GM23338 (cell line): ENCODE data around the gene RAD51B. TPM values are rescaled to one million over a fixed set of nuclear protein-coding genes. Genes with fewer than 3 reads are reported as not detected.

Source experiments
- ATAC-seq: fragments of 200-7000 bp; cut with Tn5 transposase; 3 replicates; pipeline ENCODE4 v1.9.1; 2020
- DNase-seq: peaks from one replicate; pipeline ENCODE4 v3.0.0-alpha.2; 2015; ENCODE audit warnings: low spot score
- H2AFZ ChIP-seq: fragments of 200-600 bp; sonication (generic); 2 replicates; pipeline ENCODE4 v1.8.0; 2016; ENCODE audit warnings: antibody characterized with exemption, mild to moderate bottlenecking, moderate library complexity
- H3F3A ChIP-seq: fragments of 200-600 bp; sonication (generic); replicated peaks from 2 replicates; pipeline ENCODE4 v1.8.0; 2017; ENCODE audit warnings: antibody characterized with exemption, mixed run types, low read depth
- H3K27ac ChIP-seq: fragments of 200-600 bp; sonication (generic); 2 replicates; pipeline ENCODE4 v1.6.1; 2016; ENCODE audit warnings: low read depth
- H3K27me3 ChIP-seq: fragments of 200-600 bp; sonication (generic); 2 replicates; pipeline ENCODE4 v1.8.0; 2016; ENCODE audit warnings: mild to moderate bottlenecking, mixed run types, moderate library complexity; ENCODE audit not compliant: insufficient read depth
- H3K36me3 ChIP-seq: fragments of 200-600 bp; sonication (generic); 2 replicates; pipeline ENCODE4 v1.8.0; 2016; ENCODE audit warnings: mild to moderate bottlenecking; ENCODE audit not compliant: insufficient read depth
- H3K4me1 ChIP-seq: fragments of 200-600 bp; sonication (generic); 2 replicates; pipeline ENCODE4 v1.8.0; 2016; ENCODE audit warnings: mild to moderate bottlenecking, moderate library complexity; ENCODE audit not compliant: insufficient read depth
- H3K4me2 ChIP-seq: fragments of 200-600 bp; sonication (generic); 2 replicates; pipeline ENCODE4 v1.7.1; 2017; ENCODE audit warnings: mixed run types
- H3K4me3 ChIP-seq: fragments of 200-600 bp; sonication (generic); 2 replicates; pipeline ENCODE4 v1.6.1; 2016; ENCODE audit warnings: mixed run types
- H3K79me2 ChIP-seq: fragments of 200-600 bp; sonication (generic); replicated peaks from 2 replicates; pipeline ENCODE4 v1.8.0; 2017; ENCODE audit warnings: mild to moderate bottlenecking; ENCODE audit not compliant: insufficient read depth
- H3K9me2 ChIP-seq: fragments of 200-600 bp; sonication (generic); 2 replicates; pipeline ENCODE4 v1.8.0; 2017; ENCODE audit not compliant: insufficient read depth
- H4K20me1 ChIP-seq: fragments of 200-600 bp; sonication (generic); replicated peaks from 2 replicates; pipeline ENCODE4 v1.8.0; 2017; ENCODE audit warnings: mild to moderate bottlenecking; ENCODE audit not compliant: insufficient read depth
- H3K27ac Mint-ChIP-seq: 2 replicates; pipeline ENCODE4 v1.8.0; 2020; ENCODE audit warnings: inconsistent platforms, mild to moderate bottlenecking, moderate library complexity, mixed read lengths
- H3K27me3 Mint-ChIP-seq: 3 replicates; pipeline ENCODE4 v1.8.0; 2022; ENCODE audit warnings: low read depth, mild to moderate bottlenecking, moderate library complexity, mixed read lengths, inconsistent platforms; ENCODE audit not compliant: insufficient read depth, poor library complexity
- H3K36me3 Mint-ChIP-seq: 3 replicates; pipeline ENCODE4 v1.8.0; 2021; ENCODE audit warnings: low read depth, mild to moderate bottlenecking, inconsistent platforms, moderate library complexity, mixed read lengths
- H3K4me1 Mint-ChIP-seq: 3 replicates; pipeline ENCODE4 v1.8.0; 2020; ENCODE audit warnings: mild to moderate bottlenecking, inconsistent platforms, mixed read lengths
- H3K4me3 Mint-ChIP-seq: 3 replicates; pipeline ENCODE4 v1.8.0; 2021; ENCODE audit warnings: moderate library complexity, mild to moderate bottlenecking, inconsistent platforms, mixed read lengths
- H3K9me3 Mint-ChIP-seq: 3 replicates; pipeline ENCODE4 v1.8.0; 2020; ENCODE audit warnings: moderate library complexity, mild to moderate bottlenecking, inconsistent platforms, mixed read lengths
- EZH2 ChIP-seq: fragments of 200-600 bp; sonication (generic); IDR thresholded peaks from one replicate; pipeline ENCODE4 v1.8.0; 2017; ENCODE audit warnings: antibody characterized with exemption, mild to moderate bottlenecking, low read depth; ENCODE audit not compliant: unreplicated experiment
- EZH2phosphoT487 ChIP-seq: fragments of 200-600 bp; sonication (generic); IDR thresholded peaks from one replicate; pipeline ENCODE4 v1.8.1; 2018; ENCODE audit warnings: antibody characterized with exemption; ENCODE audit not compliant: unreplicated experiment
- NANOG ChIP-seq: IDR thresholded peaks from 2 replicates; pipeline ENCODE4 v1.6.1; 2016; ENCODE audit warnings: antibody characterized with exemption, borderline replicate concordance
- POLR2AphosphoS5 ChIP-seq: IDR thresholded peaks from 2 replicates; pipeline ENCODE4 v1.6.1; 2016; ENCODE audit warnings: antibody characterized with exemption, low read depth
- STAT1 ChIP-seq: IDR thresholded peaks from one replicate; pipeline ENCODE4 v1.6.1; 2016; ENCODE audit warnings: antibody characterized with exemption; ENCODE audit not compliant: unreplicated experiment
- ZNF114 ChIP-seq: fragments of 250-450 bp; sonication (Bioruptor Pico); IDR thresholded peaks from 2 replicates; pipeline ENCODE4 v1.5.0; 2020; ENCODE audit warnings: mild to moderate bottlenecking, moderate library complexity
- polyA plus RNA-seq: library from polyadenylated mRNA; unstranded; fragments of >200 nt; fragmentation: Nextera tagmentation; extraction: Ambion mirVana; gene quantifications from 2 replicates; pipeline ENCODE4 v1.2.1, GENCODE V29; 2016
- total RNA-seq: library from RNA; depleted of rRNA; stranded (reverse); fragments of >200 nt; shearing (Covaris generic); gene quantifications from 2 replicates; pipeline ENCODE4 v1.2.3, GENCODE V29; 2014
- TF ChIP-seq, protein P1 (sequence below): IDR thresholded peaks from one replicate; pipeline ENCODE4 v1.6.1; 2018; ENCODE audit warnings: antibody characterized with exemption; ENCODE audit not compliant: unreplicated experiment
- TF ChIP-seq, protein P2 (sequence below), 2 experiments: fragments of 200-600 bp in 1 of 2; sonication (generic) in 1 of 2; conservative IDR thresholded peaks; 2 replicates each; pipeline versions ENCODE4 v1.5.1 to v1.6.1; 2016 to 2017; ENCODE audit warnings: antibody characterized with exemption in 2 of 2, low read depth in 2 of 2, mild to moderate bottlenecking in 2 of 2, moderate library complexity in 1 of 2
- TF ChIP-seq, protein P3 (sequence below): IDR thresholded peaks from 2 replicates; pipeline ENCODE4 v1.6.1; 2016; ENCODE audit warnings: antibody characterized with exemption

RAD51B gene
- total and polyA plus RNA-seq, 2 experiments from 2014 or later: 15.7 to 29.1 TPM

DNA sequence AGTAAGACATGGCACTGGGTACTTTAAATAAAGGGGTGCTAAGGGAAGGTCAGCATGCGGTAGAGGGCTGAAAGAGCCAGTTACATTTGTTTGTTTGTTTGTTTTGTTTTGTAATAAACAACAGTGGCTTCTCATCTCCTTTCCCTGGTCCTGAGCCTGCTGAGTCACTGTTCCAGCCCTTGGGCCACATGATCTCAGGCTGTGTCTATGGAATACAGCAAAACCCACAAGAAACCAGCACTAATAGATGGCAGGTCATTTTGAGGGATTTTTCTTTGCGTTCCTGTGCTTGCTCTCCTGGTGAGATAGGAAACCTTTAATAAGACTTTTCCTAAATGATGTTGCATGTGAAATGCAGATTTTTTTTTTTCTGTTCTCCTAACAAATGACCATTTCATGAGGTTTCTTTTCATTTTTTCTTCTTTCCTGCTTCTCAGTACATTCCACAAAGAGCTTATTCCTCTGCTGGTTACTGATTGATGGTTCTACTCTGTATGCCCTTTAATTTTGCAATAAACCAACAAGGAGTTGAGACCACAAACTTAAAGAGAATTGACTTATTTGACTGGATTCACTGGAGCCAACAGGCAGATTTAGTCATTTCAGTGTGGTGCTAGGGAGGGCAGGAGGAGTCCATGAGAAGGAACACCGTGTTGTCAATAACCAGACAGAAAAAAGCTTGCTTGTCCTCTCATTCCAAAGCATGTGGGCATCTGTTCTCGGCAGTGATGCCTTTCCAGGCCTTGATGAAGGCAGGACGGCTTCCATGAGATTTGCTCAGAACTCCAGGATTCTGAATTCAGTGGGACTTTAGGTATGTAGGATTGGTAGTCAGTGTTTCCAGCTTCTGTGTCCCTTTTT lies 459.2 kb downstream of the RAD51B start:
- Histone ChIP-seq H3K79me2 (no peaks in the 10 kb centered on the region), H4K20me1 (no peaks in the 10 kb centered on the region), H2AFZ (0 out of 2 replicates have a peak overlapping the region, but pooled peaks have one; percentile 16), H3K4me1 (peaks cover 3% of the 10 kb centered on the region; the same call in 1 of the 2 replicates), H3K27me3 (no peaks in the 10 kb centered on the region), H3F3A (no peaks in the 10 kb centered on the region), H3K9me2 (0 out of 2 replicates have a peak, but pooled peaks cover 3% of the 10 kb centered on the region), H3K4me2 (no peak overlapping the region), H3K27ac (no peak overlapping the region), H3K4me3 (no peak overlapping the region), H3K36me3 (no peaks in the 10 kb centered on the region)
- TF ChIP-seq, protein P1, sequence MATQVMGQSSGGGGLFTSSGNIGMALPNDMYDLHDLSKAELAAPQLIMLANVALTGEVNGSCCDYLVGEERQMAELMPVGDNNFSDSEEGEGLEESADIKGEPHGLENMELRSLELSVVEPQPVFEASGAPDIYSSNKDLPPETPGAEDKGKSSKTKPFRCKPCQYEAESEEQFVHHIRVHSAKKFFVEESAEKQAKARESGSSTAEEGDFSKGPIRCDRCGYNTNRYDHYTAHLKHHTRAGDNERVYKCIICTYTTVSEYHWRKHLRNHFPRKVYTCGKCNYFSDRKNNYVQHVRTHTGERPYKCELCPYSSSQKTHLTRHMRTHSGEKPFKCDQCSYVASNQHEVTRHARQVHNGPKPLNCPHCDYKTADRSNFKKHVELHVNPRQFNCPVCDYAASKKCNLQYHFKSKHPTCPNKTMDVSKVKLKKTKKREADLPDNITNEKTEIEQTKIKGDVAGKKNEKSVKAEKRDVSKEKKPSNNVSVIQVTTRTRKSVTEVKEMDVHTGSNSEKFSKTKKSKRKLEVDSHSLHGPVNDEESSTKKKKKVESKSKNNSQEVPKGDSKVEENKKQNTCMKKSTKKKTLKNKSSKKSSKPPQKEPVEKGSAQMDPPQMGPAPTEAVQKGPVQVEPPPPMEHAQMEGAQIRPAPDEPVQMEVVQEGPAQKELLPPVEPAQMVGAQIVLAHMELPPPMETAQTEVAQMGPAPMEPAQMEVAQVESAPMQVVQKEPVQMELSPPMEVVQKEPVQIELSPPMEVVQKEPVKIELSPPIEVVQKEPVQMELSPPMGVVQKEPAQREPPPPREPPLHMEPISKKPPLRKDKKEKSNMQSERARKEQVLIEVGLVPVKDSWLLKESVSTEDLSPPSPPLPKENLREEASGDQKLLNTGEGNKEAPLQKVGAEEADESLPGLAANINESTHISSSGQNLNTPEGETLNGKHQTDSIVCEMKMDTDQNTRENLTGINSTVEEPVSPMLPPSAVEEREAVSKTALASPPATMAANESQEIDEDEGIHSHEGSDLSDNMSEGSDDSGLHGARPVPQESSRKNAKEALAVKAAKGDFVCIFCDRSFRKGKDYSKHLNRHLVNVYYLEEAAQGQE: no peak
- TF ChIP-seq NANOG: no peak
- Mint-ChIP-seq H3K36me3 (no peaks in the 10 kb centered on the region), H3K27me3 (peaks cover 5% of the 10 kb centered on the region), H3K27ac (no peak overlapping the region), H3K4me1 (peaks cover 22% of the 10 kb centered on the region), H3K4me3 (no peak overlapping the region), H3K9me3 (no peaks in the 10 kb centered on the region)
- no peak for ATAC-seq
- no peak for DNase-seq

GRCh38 chr14:68279437-68279720 lies 459.8 kb downstream of the RAD51B start:
- no peak overlapping the region for H3K4me2 ChIP-seq
- ATAC-seq: no peak
- Mint-ChIP-seq H3K9me3 (no peaks in the 10 kb centered on the region), H3K4me3 (no peak overlapping the region), H3K4me1 (peaks cover 25% of the 10 kb centered on the region), H3K27ac (no peak overlapping the region), H3K27me3 (peaks cover 5% of the 10 kb centered on the region), H3K36me3 (no peaks in the 10 kb centered on the region)
- no peaks in the 10 kb centered on the region for H3K79me2 ChIP-seq
- H2AFZ ChIP-seq: no peak overlapping the region
- H3K36me3 ChIP-seq: no peaks in the 10 kb centered on the region
- H4K20me1 ChIP-seq: no peaks in the 10 kb centered on the region
- no peak overlapping the region for H3K4me3 ChIP-seq
- 0 out of 2 replicates have a peak, but pooled peaks cover 3% of the 10 kb centered on the region for H3K9me2 ChIP-seq
- no peak overlapping the region for H3K27ac ChIP-seq
- H3K27me3 ChIP-seq: no peaks in the 10 kb centered on the region
- no peak for DNase-seq
- peaks cover 3% of the 10 kb centered on the region; the same call in 1 of the 2 replicates for H3K4me1 ChIP-seq
- H3F3A ChIP-seq: no peaks in the 10 kb centered on the region
- TF ChIP-seq STAT1 (no peak), EZH2phosphoT487 (no peak), EZH2 (no peak), ZNF114 (CRISPR knock-in tag) (no peak), POLR2AphosphoS5 (no peak)
- TF ChIP-seq, protein P2, sequence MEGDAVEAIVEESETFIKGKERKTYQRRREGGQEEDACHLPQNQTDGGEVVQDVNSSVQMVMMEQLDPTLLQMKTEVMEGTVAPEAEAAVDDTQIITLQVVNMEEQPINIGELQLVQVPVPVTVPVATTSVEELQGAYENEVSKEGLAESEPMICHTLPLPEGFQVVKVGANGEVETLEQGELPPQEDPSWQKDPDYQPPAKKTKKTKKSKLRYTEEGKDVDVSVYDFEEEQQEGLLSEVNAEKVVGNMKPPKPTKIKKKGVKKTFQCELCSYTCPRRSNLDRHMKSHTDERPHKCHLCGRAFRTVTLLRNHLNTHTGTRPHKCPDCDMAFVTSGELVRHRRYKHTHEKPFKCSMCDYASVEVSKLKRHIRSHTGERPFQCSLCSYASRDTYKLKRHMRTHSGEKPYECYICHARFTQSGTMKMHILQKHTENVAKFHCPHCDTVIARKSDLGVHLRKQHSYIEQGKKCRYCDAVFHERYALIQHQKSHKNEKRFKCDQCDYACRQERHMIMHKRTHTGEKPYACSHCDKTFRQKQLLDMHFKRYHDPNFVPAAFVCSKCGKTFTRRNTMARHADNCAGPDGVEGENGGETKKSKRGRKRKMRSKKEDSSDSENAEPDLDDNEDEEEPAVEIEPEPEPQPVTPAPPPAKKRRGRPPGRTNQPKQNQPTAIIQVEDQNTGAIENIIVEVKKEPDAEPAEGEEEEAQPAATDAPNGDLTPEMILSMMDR (conservative IDR thresholded peaks at IDR 0.05; ENCODE audit: low read depth in 2 of 2): no peak
- TF ChIP-seq, protein P3, sequence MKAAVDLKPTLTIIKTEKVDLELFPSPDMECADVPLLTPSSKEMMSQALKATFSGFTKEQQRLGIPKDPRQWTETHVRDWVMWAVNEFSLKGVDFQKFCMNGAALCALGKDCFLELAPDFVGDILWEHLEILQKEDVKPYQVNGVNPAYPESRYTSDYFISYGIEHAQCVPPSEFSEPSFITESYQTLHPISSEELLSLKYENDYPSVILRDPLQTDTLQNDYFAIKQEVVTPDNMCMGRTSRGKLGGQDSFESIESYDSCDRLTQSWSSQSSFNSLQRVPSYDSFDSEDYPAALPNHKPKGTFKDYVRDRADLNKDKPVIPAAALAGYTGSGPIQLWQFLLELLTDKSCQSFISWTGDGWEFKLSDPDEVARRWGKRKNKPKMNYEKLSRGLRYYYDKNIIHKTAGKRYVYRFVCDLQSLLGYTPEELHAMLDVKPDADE: no peak
- TF ChIP-seq, protein P1: no peak
